Measurements from ENCODE around the gene CERS6. TPM values are rescaled to one million over a fixed set of nuclear protein-coding genes. Genes with fewer than 3 reads are reported as not detected.

The CERS6 gene
- polyA plus RNA-seq, 3 donors: 5.3 to 13.2 (median 8.3) TPM

GRCh38 chr2:168519534-168520308 lies 63.6 kb downstream of the CERS6 start:
- no peak overlapping the region for H3K27ac ChIP-seq (ENCODE audit: low read depth, low read length)

GRCh38 chr2:168521053-168521741 lies 65.1 kb downstream of the CERS6 start:
- H3K27ac ChIP-seq (ENCODE audit: low read depth, low read length): no peak overlapping the region
- 62 to 68% (median 68%) methylated on average over 6 of the region's 6 CpGs for WGBS, 3 donors

More at GRCh38 chr2:168519534-168520308, 63.6 kb downstream of the CERS6 start:
- WGBS, 3 donors: 93 to 97% (median 96%) methylated on average over 5 of the region's 5 CpGs

GRCh38 chr2:168522446-168522845 lies 66.4 kb downstream of the CERS6 start:
- no peak overlapping the region for H3K27ac ChIP-seq (ENCODE audit: low read depth, low read length)
- WGBS, 3 donors: 96 to 98% (median 96%) methylated on average over 2 of the region's 2 CpGs

DNA sequence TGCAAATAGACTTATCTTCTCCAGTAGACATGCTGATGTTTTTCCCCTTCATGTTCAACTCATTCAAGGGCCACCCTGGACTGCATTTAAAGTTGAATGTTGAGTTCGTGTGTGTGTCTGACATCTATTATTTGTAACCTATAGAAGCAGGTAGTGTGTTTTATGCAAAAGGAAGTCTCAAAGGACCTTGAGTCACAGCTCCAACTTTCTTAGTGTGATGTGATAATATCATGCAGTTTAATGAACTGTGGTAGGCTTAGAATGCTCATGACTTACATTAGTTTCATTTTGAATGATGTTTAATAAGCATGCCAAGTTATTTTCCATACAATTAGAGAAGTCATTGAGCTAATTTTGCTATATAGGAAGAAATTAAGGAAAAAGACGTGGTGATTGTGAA lies 67.9 kb downstream of the CERS6 start:
- H3K27ac ChIP-seq (ENCODE audit: low read depth, low read length): no peak overlapping the region
- WGBS, 3 donors: 54 to 76% (median 58%) methylated on average over 2 of the region's 2 CpGs

DNA sequence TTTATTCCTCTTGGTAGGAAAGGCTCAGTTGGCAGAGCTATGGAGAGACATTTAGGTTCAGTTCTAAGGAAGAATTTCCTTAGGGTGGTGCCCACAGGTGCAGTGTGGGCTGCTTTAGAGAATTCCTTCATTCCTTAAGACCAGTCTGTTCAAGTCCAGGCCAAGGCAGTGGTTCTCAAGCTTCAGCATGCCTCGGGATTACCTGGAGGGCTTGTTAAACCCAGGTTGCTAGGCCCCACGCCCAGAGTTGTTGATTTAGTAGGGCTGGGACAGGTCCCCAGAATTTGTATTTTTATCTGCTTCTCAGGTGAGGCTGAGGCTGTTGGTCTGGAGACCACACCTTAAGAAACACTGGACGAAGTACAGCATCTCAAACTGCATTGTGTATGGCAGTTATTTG lies 68.9 kb downstream of the CERS6 start:
- WGBS, 3 donors: 88 to 98% (median 93%) methylated on average over 3 of the region's 3 CpGs
- no peak overlapping the region for H3K27ac ChIP-seq (ENCODE audit: low read depth, low read length)

- 71 to 77% (median 73%) methylated on average over 1 of the region's 1 CpG for WGBS, 3 donors
- H3K27ac ChIP-seq (ENCODE audit: low read depth, low read length): no peak overlapping the region
Measured at GRCh38 chr2:168525716-168526446, 69.8 kb downstream of the CERS6 start.

DNA sequence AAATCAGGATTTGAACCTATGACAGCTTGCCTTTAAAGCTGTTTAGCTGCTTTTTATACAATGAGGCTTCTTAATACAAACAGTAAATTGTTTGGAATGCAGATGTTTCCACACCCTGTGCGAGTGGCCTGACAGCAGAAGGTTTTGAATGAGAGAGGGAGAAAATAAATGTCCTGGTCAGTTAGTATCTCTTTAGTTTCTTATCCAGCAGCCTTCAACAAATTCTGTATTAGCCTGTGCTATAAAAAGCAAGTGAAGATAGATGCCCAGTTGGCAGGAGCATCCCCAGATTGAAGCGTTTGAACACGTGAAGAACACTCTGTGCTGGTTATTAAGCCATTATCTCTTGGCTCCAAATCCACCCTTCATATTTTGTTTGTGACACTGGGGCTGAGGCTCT lies 70.6 kb downstream of the CERS6 start:
- WGBS, 3 donors: 53 to 74% (median 61%) methylated on average over 3 of the region's 3 CpGs
- no peak overlapping the region for H3K27ac ChIP-seq (ENCODE audit: low read depth, low read length)

DNA sequence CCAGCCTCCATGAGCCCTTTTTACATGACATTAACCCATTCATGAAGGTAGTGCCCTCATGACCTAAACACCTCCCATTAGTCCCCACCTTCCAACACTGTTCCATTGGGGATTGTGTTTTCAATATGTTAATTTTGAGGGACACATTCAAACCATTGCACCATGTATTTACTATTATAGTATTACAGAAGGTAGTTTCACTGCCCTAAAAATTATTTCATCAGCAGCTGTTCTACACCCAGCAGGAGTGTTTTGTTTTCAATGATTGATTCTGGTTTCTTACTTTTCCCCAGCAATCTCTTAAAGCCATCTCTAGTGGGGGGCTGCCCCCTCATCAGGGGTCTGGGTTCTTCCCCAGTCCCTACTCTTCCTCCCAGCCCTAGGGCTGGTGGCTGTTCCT lies 71.9 kb downstream of the CERS6 start:
- H3K27ac ChIP-seq (ENCODE audit: low read depth, low read length): no peak overlapping the region

DNA sequence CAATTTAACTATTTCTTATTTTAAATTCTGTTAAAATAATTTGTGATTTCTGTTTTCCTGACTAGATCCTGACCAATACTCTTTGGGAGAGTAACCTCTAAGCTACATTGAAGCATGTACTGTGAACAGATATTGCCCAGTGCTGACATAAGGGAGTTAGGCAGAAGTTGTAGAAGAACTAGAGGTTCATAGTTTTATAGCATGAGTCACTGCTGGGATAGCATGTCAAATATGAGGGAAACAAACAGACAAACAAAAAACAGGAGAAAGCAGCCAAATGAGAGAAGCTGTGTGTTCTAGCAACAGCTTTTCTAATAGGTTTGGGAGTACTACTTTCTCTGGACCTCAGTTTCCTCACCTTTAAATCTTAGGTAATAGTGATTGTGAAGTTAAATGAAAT lies 72.4 kb downstream of the CERS6 start:
- no peak overlapping the region for H3K27ac ChIP-seq (ENCODE audit: low read depth, low read length)

- 81 to 91% (median 89%) methylated on average over 2 of the region's 2 CpGs for WGBS, 3 donors
- H3K27ac ChIP-seq (ENCODE audit: low read depth, low read length): no peak overlapping the region
Measured at GRCh38 chr2:168529054-168529833, 73.2 kb downstream of the CERS6 start.

- 80 to 83% (median 82%) methylated on average over 8 of the region's 8 CpGs for WGBS, 3 donors
- H3K27ac ChIP-seq (ENCODE audit: low read depth, low read length): no peak overlapping the region
Measured at GRCh38 chr2:168529900-168530561, 74.0 kb downstream of the CERS6 start.

DNA sequence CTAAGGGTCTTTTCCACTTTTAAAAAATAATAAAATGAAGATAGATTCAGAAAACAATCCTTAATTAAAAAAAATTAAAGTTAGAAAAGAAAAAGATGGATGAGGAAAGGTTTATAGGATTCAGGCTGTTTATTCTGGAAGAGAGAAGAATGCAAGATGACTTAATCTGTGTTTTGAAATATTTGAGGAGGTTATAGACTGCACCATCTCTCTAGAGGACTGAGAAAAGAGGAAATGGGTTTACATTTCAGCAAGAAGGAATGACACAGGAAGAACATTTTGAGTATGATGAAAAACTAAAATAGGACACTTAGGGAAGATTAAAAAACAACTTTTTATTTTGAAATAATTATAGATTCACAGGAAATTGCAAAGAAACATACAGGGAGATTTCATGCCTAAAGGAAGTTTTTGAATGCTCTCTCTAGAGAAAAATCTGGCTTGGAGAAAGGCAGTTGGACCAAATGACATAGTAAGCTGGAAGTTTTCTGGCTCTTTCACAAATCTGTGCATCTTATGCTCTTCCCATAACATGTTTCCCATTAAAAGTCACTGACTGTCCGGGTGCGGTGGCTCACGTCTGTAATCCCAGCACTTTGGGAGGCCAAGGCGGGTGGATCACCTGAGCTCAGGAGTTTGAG lies 75.0 kb downstream of the CERS6 start:
- no peak overlapping the region for H3K27ac ChIP-seq (ENCODE audit: low read depth, low read length)

GRCh38 chr2:168534926-168535325 lies 78.9 kb downstream of the CERS6 start:
- 83 to 96% (median 93%) methylated on average over 7 of the region's 7 CpGs for WGBS, 3 donors
- no peak overlapping the region for H3K27ac ChIP-seq (ENCODE audit: low read depth, low read length)

More for the DNA sequence above, 75.0 kb downstream of the CERS6 start:
- WGBS, 3 donors: 72 to 85% (median 74%) methylated on average over 4 of the region's 4 CpGs

- 76 to 92% (median 88%) methylated on average over 2 of the region's 2 CpGs for WGBS, 3 donors
- no peak overlapping the region for H3K27ac ChIP-seq (ENCODE audit: low read depth, low read length)
Measured at GRCh38 chr2:168536925-168537466, 80.9 kb downstream of the CERS6 start.

DNA sequence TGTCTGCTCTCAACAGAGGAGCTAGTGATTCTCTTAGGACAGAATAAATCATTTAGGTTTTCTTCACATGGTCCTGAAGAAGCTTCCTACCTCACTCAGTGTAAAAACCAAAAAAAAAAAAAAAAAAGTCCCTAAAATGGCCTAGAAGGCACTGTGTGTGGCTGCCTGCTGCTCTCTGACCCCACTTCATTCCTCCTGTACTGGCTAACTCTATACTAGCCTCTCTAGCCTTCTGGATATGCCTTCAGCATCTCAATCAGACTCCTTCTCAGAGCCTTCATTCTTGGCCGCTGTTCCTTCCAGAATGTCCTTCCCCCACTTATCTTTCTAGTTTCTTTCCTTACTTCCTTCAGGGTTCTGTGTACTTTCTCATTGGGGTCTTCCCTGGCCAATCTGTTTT lies 82.1 kb downstream of the CERS6 start:
- no peak overlapping the region for H3K27ac ChIP-seq (ENCODE audit: low read depth, low read length)
- WGBS, 3 donors: 96 to 100% (median 100%) methylated on average over 1 of the region's 1 CpG

DNA sequence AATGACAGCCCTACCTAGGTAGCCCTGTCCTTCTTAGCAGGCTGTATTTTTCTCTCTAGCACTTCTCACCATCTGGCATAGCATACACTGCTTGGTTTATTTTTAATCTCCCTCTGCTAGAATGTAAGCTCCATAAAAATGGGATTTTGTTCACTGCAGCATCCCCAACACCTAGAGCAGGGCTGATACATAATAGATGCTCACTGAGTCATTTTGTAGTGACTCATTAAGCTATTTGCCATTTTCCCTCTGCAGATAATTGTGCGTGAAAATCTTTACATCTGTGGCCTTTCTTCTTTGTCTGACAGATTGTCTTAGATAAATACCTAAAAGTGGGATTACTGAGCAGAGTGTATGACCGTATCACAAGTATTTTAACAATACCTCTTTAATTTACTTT lies 82.5 kb downstream of the CERS6 start:
- no peak overlapping the region for H3K27ac ChIP-seq (ENCODE audit: low read depth, low read length)
- WGBS, 3 donors: 94 to 95% (median 95%) methylated on average over 2 of the region's 2 CpGs

GRCh38 chr2:168539945-168540344 lies 83.9 kb downstream of the CERS6 start:
- H3K27ac ChIP-seq (ENCODE audit: low read depth, low read length): no peak overlapping the region
- WGBS, 3 donors: 97 to 100% (median 100%) methylated on average over 1 of the region's 1 CpG

All from adipose tissue (tissue), 3 donors.